ENCODE measurements around the gene RPN2.

RPN2 gene

GRCh38 chr20:37205794-37206193, 26.7 kb downstream of the RPN2 start:
- H3K4me3 ChIP-seq (ENCODE audit: low read depth, low read length) = no peak overlapping the region
- DNase-seq = no peak
- TF ChIP-seq CTCF (IDR thresholded peaks at IDR 0.05; ENCODE audit: low read depth, low read length) = no peak
- peak overlapping the region; percentile 65 for H3K27ac ChIP-seq
- H3K36me3 ChIP-seq = peaks cover 97% of the 10 kb centered on the region
- no peaks in the 10 kb centered on the region for H3K27me3 ChIP-seq (ENCODE audit: insufficient read depth, low read depth, severe bottlenecking)
- H3K9me3 ChIP-seq (ENCODE audit: severe bottlenecking) = no peaks in the 10 kb centered on the region

GRCh38 chr20:37207171-37207570, 28.0 kb downstream of the RPN2 start:
- no peak overlapping the region for H3K27ac ChIP-seq
- no peak overlapping the region for H3K4me3 ChIP-seq (ENCODE audit: low read depth, low read length)
- DNase-seq = no peak
- peaks cover 97% of the 10 kb centered on the region for H3K36me3 ChIP-seq
- H3K9me3 ChIP-seq (ENCODE audit: severe bottlenecking) = no peaks in the 10 kb centered on the region
- no peak for TF ChIP-seq CTCF (IDR thresholded peaks at IDR 0.05; ENCODE audit: low read depth, low read length)
- no peaks in the 10 kb centered on the region for H3K27me3 ChIP-seq (ENCODE audit: insufficient read depth, low read depth, severe bottlenecking)

GRCh38 chr20:37209193-37209592, 30.1 kb downstream of the RPN2 start:
- Histone ChIP-seq H3K9me3 (ENCODE audit: severe bottlenecking) (no peaks in the 10 kb centered on the region), H3K27ac (peak overlapping the region; percentile 5; the same call in 1 of the 2 replicates), H3K27me3 (ENCODE audit: insufficient read depth, low read depth, severe bottlenecking) (no peaks in the 10 kb centered on the region), H3K4me3 (ENCODE audit: low read depth, low read length) (no peak overlapping the region), H3K36me3 (peaks cover 100% of the 10 kb centered on the region)
- no peak for TF ChIP-seq CTCF (IDR thresholded peaks at IDR 0.05; ENCODE audit: low read depth, low read length)
- no peak for DNase-seq

- H3K27ac ChIP-seq = peak overlapping the region; percentile 5; the same call in 1 of the 2 replicates
- H3K27me3 ChIP-seq (ENCODE audit: insufficient read depth, low read depth, severe bottlenecking) = no peaks in the 10 kb centered on the region
- H3K36me3 ChIP-seq = peaks cover 99% of the 10 kb centered on the region
- no peaks in the 10 kb centered on the region for H3K9me3 ChIP-seq (ENCODE audit: severe bottlenecking)
- no peak for TF ChIP-seq CTCF (IDR thresholded peaks at IDR 0.05; ENCODE audit: low read depth, low read length)
- peak; percentile 24 for DNase-seq
- no peak overlapping the region for H3K4me3 ChIP-seq (ENCODE audit: low read depth, low read length)
These were observed 30.7 kb downstream of the RPN2 start for GRCh38 chr20:37209661-37210314.

- TF ChIP-seq CTCF (IDR thresholded peaks at IDR 0.05; ENCODE audit: low read depth, low read length) = no peak
- DNase-seq = no peak
- H3K27me3 ChIP-seq (ENCODE audit: insufficient read depth, low read depth, severe bottlenecking) = no peaks in the 10 kb centered on the region
- H3K36me3 ChIP-seq = peaks cover 82% of the 10 kb centered on the region
- no peak overlapping the region for H3K27ac ChIP-seq
- no peak overlapping the region for H3K4me3 ChIP-seq (ENCODE audit: low read depth, low read length)
- H3K9me3 ChIP-seq (ENCODE audit: severe bottlenecking) = no peaks in the 10 kb centered on the region
These were observed 39.3 kb downstream of the RPN2 start for GRCh38 chr20:37218441-37218840.

GRCh38 chr20:37218976-37219375, 39.8 kb downstream of the RPN2 start:
- no peak overlapping the region for H3K27ac ChIP-seq
- no peak for TF ChIP-seq CTCF (IDR thresholded peaks at IDR 0.05; ENCODE audit: low read depth, low read length)

More at GRCh38 chr20:37218976-37219375, 39.8 kb downstream of the RPN2 start:
- H3K4me3 ChIP-seq (ENCODE audit: low read depth, low read length) = no peak overlapping the region
- no peaks in the 10 kb centered on the region for H3K27me3 ChIP-seq (ENCODE audit: insufficient read depth, low read depth, severe bottlenecking)
- no peaks in the 10 kb centered on the region for H3K9me3 ChIP-seq (ENCODE audit: severe bottlenecking)
- peaks cover 80% of the 10 kb centered on the region for H3K36me3 ChIP-seq
- no peak for DNase-seq

Measured in WERI-Rb-1 (cell line).